NCI-H526 treated with DMSO at 0.1 percent for 48 hours (cell line): Measurements from ENCODE around the gene GTF3C2.

Source experiments
- DNase-seq: peaks from one replicate; lab custom pipeline; 2025; lab: John Stamatoyannopoulos, UW

The GTF3C2 gene

DNA sequence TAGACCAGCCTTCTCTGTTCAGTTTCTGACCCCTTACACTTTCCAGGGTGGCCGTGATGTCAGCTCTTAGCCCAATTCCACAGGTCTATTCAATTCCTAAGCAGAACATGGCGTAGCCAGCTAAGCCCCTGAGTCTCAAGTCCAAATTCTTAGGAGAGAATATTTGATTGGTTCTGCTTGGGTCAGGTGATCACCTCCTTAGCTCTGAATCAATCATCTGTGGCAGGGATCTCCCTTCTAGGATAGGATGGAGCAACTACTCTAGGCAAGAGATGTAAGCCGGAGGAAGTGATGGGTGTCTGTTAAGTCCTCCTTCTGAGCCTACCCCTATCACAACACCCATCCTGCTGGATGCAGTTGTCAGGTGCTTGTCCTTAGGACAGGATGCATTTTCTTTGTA lies 59.4 kb downstream of the GTF3C2 start:
- no peak for DNase-seq

DNA sequence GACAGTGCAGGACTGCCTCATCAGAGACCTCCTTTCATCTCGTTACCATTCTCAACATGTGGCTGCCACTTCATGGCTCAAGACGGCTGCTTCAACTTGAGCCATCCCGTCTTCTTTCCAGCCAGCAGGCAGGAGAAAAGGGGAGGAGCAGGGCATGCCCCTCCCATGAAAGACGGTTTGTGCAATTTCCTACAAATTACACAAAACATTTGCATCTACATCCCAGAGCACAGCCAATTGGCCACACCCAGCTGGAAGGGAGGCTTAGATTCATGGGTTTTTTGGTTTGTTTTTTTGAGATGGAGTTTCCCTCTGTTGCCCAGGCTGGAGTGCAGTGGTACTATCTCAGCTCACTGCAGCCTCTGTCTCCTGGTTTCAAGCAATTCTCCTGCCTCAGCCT lies 60.1 kb downstream of the GTF3C2 start:
- peak; percentile 6 for DNase-seq

DNA sequence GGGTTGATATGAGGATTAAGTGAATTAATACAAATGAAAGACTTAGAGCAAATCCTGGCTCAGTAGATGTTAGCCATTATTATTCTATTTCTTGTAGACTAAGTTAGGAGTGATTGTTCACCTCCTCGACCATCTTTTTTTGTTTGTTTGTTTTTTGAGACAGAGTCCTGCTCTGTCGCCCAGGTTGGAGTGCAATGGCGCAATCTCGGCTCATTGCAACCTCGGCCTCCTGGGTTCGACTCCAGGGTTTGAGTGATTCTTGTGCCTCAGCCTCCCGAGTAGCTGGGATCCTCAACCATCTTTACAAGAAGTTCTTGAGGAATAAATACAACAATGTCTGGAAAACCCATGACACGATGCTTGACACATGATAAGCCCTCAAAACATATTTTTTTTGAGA lies 61.6 kb downstream of the GTF3C2 start:
- DNase-seq: no peak

DNA sequence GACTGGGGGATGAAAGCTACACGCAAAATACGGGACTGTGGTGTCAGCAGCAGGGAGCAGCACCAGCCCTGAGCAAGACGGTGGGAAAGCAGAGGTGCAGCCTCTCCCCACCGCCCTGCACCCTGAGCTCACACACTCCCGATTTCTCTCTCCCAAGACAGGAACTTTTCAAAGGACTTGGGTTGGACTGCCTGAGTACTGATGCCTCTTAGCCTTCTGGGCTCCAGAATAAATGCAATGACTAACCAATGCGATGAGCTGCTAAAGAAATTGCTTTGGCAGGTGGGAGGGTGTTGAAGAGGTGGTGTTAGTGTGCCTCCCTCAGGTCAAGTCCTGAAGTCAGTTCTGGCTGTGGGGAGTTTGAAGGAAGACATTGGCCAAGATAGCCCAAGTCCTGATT lies 64.7 kb downstream of the GTF3C2 start:
- DNase-seq: no peak

DNA sequence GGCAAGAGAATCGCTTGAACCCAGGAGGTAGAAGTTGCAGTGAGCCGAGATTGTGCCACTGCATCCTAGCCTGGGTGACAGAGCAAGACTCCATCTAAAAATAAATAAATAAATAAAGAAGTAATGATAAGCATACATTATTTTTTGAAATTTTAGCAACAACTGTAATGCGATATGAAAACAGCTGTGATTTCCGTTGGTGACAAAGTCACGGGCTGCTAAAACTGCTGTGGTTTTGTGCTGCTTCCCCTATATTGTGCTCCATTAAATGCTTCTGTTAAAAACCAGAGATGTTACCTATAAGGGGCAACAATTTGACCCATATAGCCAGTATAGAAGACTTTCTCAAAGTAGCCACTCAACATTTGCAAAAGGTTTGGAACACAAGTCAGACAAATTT lies 66.0 kb downstream of the GTF3C2 start:
- no peak for DNase-seq

DNA sequence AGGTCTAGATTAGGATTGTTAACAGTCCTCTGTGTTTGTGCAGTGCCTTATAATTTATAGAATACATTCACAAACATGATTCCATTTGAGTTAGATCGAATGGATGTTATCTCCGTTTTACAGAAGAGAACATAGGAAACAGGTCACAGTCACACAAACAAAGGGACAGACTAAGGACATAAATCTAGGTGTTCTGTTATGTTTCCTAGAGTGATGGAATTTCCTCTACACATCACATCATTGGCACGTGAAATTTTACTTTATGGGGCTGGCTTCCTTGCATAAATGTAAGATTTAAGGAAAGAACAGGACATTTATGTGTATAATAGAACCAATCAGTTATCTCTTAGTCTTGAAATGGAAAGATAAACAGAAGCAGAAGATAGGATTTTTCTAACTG lies 68.0 kb downstream of the GTF3C2 start:
- no peak for DNase-seq

DNA sequence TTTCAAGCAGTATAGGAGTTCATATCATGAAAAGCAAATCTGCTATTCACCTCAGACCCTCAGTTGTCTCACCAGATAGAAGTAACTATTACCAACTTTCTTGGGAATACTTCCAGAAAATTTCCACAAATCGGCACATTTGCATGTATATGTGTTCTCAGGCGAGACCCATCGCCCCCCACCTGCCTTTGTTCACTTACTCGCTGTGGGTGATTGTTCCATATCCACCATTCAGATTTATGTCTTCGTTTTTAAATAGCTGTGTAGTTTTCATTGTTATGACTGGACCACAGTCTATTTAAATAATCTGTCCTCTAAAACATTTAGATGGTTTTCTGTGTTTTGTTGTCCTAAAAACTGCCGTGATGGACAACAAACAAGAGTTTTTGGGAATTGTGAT lies 71.1 kb downstream of the GTF3C2 start:
- DNase-seq: no peak

DNA sequence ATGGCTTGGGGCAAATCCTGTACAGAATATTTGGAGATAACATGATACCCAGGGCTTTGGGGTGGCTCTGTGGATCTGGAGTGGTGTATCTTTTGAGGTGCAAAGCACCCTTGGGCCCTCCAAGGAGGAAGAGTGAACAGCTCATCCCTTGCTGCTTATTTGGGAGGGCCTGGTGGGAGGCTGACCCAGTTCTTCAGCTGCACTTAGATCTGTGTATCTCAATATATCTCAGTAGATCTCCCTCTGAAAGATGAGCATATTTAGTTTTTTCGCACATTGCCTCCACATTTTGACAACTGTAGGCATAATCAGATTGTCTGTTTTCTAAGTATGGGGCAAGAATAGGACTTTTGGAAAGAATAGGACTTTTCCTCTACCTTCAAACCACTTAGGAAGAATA lies 71.6 kb downstream of the GTF3C2 start:
- DNase-seq: no peak

DNA sequence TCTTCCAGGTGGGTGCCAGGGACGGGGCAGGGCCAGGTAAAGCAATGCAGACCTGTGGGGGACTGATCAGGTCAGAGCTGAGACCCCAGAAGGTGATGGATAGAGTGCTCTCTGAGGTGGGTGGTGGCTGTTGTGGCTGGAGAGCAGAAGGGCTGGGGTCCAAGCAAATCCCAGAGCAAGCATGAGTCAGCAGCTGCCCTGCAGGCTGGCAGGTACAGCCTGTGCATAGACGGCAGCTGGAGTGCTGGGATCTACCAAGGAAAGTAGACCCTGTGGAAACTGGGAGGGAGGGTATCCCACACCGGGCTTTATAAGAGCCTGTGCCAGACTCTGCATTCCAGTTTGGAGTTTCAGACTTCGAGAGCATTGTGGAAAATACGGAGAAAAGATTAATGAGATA lies 73.7 kb downstream of the GTF3C2 start:
- no peak for DNase-seq

DNA sequence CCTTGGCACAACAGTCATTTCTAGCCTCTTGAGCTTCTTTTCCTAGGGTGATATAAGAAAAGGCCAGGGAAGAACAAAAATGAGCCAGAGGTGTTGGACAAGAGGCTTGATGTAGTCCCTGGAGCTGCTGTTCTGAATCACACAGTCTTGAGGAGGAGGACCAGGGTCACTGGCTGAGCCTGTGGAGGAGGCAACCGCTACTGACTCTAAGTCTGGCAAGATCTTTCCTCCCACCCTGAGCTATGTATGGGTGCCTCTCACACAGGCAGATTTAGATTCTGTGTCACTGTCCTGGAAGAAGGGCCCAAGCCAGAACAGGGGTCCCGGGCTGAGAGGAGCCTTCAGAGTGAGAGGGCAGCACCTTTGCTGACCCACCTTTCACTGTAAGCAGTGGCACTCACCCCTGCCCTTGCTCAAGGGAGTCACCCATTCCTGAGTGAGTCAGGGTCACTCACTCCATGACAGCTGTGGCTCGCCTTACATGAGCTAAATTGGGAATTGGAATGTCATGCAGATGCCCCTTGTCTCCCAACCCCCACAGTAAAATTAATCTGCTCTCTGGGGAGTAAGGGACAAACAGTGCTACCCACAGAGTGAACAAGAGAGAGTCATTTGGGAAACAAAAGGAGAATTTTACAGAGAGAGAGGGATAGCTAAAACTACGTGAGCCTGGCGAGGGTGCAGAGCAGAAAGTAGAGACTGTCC lies 74.6 kb downstream of the GTF3C2 start, which contains the start of gene TRIM54:
Gene TRIM54, plus strand, starts transcription at position 575 of the 705 bp plus-strand sequence. CDS start 303 bp downstream, outside the sequence.
- DNase-seq: no peak

DNA sequence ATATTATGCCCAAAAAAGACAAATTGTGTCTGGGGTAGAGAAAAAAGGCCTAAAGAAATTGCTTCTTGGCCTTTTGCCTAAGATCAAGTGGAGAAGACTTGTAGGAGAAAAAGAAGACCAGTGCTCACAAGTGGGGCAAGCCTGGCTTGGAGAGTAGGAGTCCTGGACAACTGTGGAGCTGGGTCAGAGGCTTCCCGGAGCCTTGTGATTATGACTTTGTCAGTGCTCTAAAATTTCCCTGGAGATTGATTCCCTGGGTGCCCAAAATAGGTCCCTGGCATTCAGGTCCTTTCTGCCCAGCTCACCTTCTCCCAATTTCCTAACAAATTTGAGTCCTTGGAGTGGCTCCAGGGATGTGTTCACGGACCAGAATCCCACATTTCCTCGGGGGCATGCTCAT lies 75.1 kb downstream of the GTF3C2 start:
- no peak for DNase-seq

DNA sequence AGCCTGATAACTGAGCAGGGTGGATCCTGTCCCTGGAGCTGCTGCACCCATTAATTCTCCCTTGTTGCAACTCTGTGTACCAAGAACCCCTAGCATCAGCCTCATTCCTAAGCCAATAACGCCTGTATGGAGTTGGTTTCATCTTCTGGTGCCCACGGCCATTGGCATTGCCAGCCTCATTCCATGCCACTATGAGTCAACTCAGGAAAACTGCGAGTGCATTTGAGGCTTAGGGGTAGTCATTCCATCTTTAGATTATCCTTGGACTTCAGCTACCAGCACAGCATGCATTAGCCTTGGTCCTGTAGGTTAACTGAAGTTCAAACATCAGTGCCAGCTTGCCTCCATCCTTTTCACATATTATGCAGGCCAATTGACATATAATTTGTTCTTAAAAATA lies 75.7 kb downstream of the GTF3C2 start:
- no peak for DNase-seq

DNA sequence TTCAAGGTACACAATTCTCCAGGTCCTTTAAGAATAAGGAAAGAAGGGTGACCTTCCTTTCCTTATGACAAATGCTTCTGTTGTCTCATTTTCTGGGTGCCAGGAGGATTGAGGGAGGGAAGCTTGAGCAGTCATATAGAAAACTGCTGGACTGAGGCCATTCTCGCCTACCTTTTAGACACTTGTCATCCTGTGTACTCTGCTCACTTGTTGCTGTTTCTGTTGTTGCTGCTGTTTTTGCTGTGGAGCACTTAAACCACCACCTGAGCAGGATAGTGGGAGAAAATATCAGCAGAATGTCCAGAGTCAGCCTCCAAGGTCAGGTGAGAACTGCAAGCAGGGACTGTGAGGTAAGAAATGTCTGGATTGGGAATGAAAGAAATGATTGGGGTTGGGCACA lies 78.6 kb downstream of the GTF3C2 start:
- no peak for DNase-seq
